Suppressor macrophage treated with lipopolysaccharide for 1 hour (primary cell): Measurements from ENCODE around the gene FRMPD2.
A peak's percentile ranks its signal among the peaks of the same experiment; 100 is the strongest.
"Not testable (repeated sequence)": the region's sequence is repeated elsewhere in the genome, so short reads cannot be mapped to it uniquely, and the experiment has no call there.

ENCODE experiments used
- DNase-seq, 3 donors: peaks; one replicate each; pipeline ENCODE4 v3.0.0-alpha.2; 2020 to 2022

FRMPD2 gene

GRCh38 chr10:48232717-48233447 is 41.6 kb downstream of the FRMPD2 start:
- no peak for DNase-seq

- DNase-seq: no peak
These were observed 42.7 kb downstream of the FRMPD2 start for GRCh38 chr10:48231699-48232315.

- peak in 1 of 3 donors; percentile 3 for DNase-seq
These were observed 43.3 kb downstream of the FRMPD2 start for GRCh38 chr10:48231178-48231577.

- DNase-seq: no peak
These were observed 47.3 kb downstream of the FRMPD2 start for GRCh38 chr10:48227213-48227612.

- DNase-seq: no peak
These were observed 49.4 kb downstream of the FRMPD2 start for GRCh38 chr10:48224979-48225560.

GRCh38 chr10:48224296-48224695 is 50.2 kb downstream of the FRMPD2 start:
- DNase-seq: no peak

GRCh38 chr10:48221814-48222213 is 52.7 kb downstream of the FRMPD2 start:
- no peak for DNase-seq

- not testable (repeated sequence) for DNase-seq
These were observed 53.5 kb downstream of the FRMPD2 start for GRCh38 chr10:48221031-48221430.

GRCh38 chr10:48219194-48219593 is 55.3 kb downstream of the FRMPD2 start:
- no peak for DNase-seq

GRCh38 chr10:48216744-48217143 is 57.8 kb downstream of the FRMPD2 start:
- DNase-seq: no peak

- no peak for DNase-seq
These were observed 58.3 kb downstream of the FRMPD2 start for GRCh38 chr10:48216204-48216505.

GRCh38 chr10:48215486-48216203 is 58.9 kb downstream of the FRMPD2 start:
- DNase-seq: peak; percentile 61 to 80 (median 70)

GRCh38 chr10:48214716-48215485 is 59.6 kb downstream of the FRMPD2 start:
- no peak for DNase-seq

- no peak for DNase-seq
These were observed 61.4 kb downstream of the FRMPD2 start for GRCh38 chr10:48213047-48213446.

GRCh38 chr10:48211777-48212176 is 62.7 kb downstream of the FRMPD2 start:
- no peak for DNase-seq

- DNase-seq: no peak
These were observed 63.5 kb downstream of the FRMPD2 start for GRCh38 chr10:48210966-48211365.

GRCh38 chr10:48210391-48210790 is 64.1 kb downstream of the FRMPD2 start:
- DNase-seq: no peak

- DNase-seq: no peak
These were observed 65.3 kb downstream of the FRMPD2 start for GRCh38 chr10:48209241-48209640.

- DNase-seq: no peak
These were observed 66.6 kb downstream of the FRMPD2 start for GRCh38 chr10:48207853-48208252.

- DNase-seq: no peak
These were observed 67.8 kb downstream of the FRMPD2 start for GRCh38 chr10:48206482-48207250.

- DNase-seq: no peak
These were observed 68.6 kb downstream of the FRMPD2 start for GRCh38 chr10:48205918-48206317.
